ENCODE data around the gene MAST4.

The MAST4 gene

GRCh38 chr5:66843065-66843464 is 246.9 kb downstream of the MAST4 start:
- DNase-seq (ENCODE audit: low spot score), result peak; percentile 42

GRCh38 chr5:66848749-66849641 is 252.8 kb downstream of the MAST4 start:
- DNase-seq (ENCODE audit: low spot score), result peak; percentile 68

GRCh38 chr5:66849803-66850202 is 253.6 kb downstream of the MAST4 start:
- peak; percentile 83 for DNase-seq (ENCODE audit: low spot score)

GRCh38 chr5:66850354-66851075 is 254.3 kb downstream of the MAST4 start:
- DNase-seq (ENCODE audit: low spot score), result no peak

DNA sequence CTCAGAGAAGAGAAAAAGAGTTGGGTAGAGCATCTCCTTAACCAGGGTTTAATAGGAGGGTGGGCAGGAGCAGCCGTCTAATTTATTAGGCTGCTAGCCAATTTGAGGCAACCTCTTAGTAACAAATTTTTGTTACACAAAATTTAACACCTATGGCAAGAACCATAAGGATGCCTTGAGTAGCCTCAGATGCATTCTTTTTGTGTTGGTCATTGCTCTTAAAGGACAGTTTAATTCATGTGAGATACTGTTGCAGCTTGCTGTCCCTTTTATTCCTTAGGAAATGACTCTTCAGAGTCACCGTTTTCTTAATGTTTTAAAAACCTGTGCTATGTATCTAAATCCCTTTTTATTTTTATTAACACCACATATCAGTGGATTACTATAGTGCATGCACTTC is 255.1 kb downstream of the MAST4 start:
- DNase-seq (ENCODE audit: low spot score), result no peak

GRCh38 chr5:66854416-66854815 is 258.2 kb downstream of the MAST4 start:
- no peak for DNase-seq (ENCODE audit: low spot score)

GRCh38 chr5:66856041-66856805 is 260.0 kb downstream of the MAST4 start:
- no peak for DNase-seq (ENCODE audit: low spot score)

DNA sequence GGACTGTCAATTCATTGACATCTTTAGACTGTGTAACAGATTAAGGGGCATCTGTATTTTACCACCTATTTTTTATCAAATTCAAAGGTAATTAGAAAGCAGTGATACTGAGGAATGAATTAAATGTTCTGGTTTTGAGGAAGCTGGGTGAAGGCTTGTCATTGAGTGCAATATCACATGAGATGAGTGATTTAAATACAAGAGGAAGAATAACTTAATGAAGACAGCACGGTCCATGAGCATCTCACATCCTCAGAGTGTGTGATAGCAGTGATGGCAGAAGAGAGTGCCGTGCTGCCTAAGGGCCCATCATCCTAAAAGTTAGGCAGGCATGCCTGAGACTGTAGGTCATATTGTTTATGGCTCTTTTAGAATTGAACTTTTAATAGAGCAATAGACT is 263.3 kb downstream of the MAST4 start:
- no peak for DNase-seq (ENCODE audit: low spot score)

GRCh38 chr5:66860199-66860975 is 264.2 kb downstream of the MAST4 start:
- DNase-seq (ENCODE audit: low spot score), result peak; percentile 60

GRCh38 chr5:66861402-66861801 is 265.2 kb downstream of the MAST4 start:
- DNase-seq (ENCODE audit: low spot score), result no peak

DNA sequence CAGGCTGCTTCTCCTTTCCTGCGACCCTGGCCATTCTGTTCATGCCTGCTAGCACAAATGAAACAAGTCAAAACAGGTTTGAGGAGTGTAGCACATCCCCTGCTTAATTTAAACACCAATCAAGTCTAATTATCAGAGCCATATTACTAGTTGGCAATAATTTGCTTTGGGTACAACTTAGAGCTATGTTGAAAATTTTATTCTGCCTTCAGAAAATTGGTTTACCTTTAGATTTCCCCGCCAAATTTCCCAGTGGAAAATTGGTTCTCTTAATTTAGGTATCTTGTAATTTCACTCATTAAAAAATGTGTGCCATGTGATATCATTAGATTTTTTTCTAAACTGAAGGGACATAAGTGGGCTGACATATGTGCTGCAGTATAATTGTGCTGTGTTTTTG is 265.8 kb downstream of the MAST4 start:
- no peak for DNase-seq (ENCODE audit: low spot score)

GRCh38 chr5:66863243-66864170 is 267.3 kb downstream of the MAST4 start:
- DNase-seq (ENCODE audit: low spot score), result no peak

GRCh38 chr5:66864240-66864884 is 268.2 kb downstream of the MAST4 start:
- peak; percentile 57 for DNase-seq (ENCODE audit: low spot score)

DNA sequence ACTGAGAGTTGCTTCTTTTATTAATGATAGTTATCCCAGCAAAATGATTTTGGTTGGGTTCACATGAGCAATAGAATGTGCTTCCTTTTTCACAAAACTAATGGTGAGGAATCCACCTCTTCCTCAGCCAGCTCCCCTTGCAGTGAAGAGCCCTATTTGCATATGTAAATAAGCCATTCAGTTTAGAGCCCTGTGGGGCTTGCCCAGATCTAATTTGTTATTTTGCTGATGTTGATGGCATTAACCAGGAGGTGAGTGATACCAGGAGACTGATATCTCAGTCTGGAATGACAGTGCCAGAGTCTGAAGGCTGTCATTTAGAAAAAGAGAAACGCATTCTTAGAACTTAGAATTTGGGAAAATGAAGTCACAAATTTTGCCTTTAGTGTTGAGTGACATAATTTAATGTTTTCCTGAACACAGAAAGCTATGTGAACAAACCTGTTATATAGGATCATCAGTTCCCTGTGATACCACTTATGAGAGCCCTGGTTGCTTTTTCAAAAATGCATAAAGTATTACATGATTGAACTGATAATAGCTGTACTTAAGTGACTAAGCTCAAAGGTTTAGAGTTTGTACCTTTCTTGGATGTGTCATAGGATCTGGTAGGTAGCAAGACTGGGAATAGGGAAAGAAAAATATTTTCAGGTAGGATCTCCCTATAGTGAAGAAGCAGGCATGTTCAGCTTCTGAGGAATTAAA is 271.6 kb downstream of the MAST4 start:
- DNase-seq (ENCODE audit: low spot score), result no peak

- no peak for DNase-seq (ENCODE audit: low spot score)
Measured at GRCh38 chr5:66869347-66869746, 273.2 kb downstream of the MAST4 start.

GRCh38 chr5:66870708-66871107 is 274.5 kb downstream of the MAST4 start:
- DNase-seq (ENCODE audit: low spot score), result no peak

DNA sequence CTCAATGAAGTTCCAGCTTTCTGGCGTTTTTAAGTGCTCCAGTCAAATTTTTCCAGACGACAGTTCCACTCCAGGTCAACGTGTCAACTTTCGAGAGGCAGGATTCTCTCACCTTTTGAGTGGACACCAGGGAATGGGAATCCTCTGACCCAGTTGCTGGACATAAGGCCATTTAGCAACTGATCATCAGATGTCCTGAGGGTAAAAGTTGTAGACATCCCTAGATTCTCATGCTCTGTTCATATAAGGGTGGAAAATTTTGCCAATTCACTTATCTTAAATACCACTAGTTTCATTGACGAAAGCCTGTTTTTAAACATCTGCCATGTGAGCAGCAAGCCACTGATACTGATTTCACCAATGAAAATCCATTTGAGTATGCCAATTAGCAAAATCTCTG is 275.5 kb downstream of the MAST4 start:
- DNase-seq (ENCODE audit: low spot score), result no peak

DNA sequence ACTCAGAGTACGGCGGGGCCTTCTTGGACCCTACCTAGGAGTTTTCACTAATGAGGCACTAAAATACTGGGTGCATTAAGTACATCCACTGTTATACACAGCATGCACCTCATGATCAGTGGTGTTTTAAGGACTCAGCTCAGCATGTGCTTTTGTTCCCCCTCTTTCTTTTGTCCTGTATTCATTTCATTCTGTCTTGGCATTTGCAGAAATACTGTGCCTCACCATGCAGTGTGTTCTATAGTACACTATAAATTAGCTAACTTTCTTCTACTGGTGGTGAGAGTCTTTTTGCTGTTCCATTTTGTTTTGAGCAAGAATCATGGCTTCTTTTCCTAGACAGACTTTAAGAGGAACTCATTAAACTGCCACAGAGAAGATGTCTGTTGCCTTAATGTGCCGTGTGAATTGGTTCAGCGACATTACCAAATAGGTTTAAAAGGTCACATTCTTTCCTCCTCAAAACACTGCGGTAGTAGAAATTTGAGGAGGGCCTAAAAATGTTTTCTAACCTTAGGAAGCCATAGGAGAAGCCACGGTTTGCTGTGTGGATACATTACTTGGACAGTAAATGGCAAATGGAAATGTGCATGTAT is 276.6 kb downstream of the MAST4 start:
- DNase-seq (ENCODE audit: low spot score), result no peak

- no peak for DNase-seq (ENCODE audit: low spot score)
Measured at GRCh38 chr5:66874004-66874403, 277.8 kb downstream of the MAST4 start.

Data from kidney capillary endothelial cell (primary cell).